Left lung (tissue), 10 donors: ENCODE results near the gene FAIM2. TPM values are rescaled to one million over a fixed set of nuclear protein-coding genes. Genes with fewer than 3 reads are reported as not detected.

ENCODE experiments used
- ATAC-seq: fragments of 200-7000 bp; cut with Tn5 transposase; one replicate; pipeline ENCODE4 v1.9.1; 2020; ENCODE audit warnings: moderate library complexity
- DNase-seq, 4 donors: peaks; one replicate each; pipeline ENCODE4 v3.0.0-alpha.2; 2013 to 2020
- H3K27ac ChIP-seq, 2 donors: fragments of 200-600 bp; sonication (generic) in 1 of 2; one replicate each; pipeline versions ENCODE4 v1.5.0 to v1.8.0; 2020 to 2021
- H3K27me3 ChIP-seq, 2 donors: fragments of 200-600 bp; sonication (generic) in 1 of 2; one replicate each; pipeline versions ENCODE4 v1.5.0 to v1.8.0; 2020 to 2021
- H3K36me3 ChIP-seq, 2 donors: fragments of 200-600 bp; sonication (generic) in 1 of 2; one replicate each; pipeline versions ENCODE4 v1.5.0 to v1.8.0; 2020 to 2021
- H3K4me1 ChIP-seq, 2 donors: fragments of 200-600 bp; one replicate each; pipeline ENCODE4 v1.8.0; 2021
- H3K4me3 ChIP-seq, 2 donors: fragments of 200-600 bp; sonication (generic) in 1 of 2; one replicate each; pipeline versions ENCODE4 v1.5.0 to v1.8.0; 2020 to 2021; ENCODE audit warnings: mild to moderate bottlenecking in 1 of 2
- H3K9me3 ChIP-seq, 2 donors: fragments of 200-600 bp; sonication (generic) in 1 of 2; one replicate each; pipeline versions ENCODE4 v1.5.0 to v1.8.0; 2020 to 2021
- CTCF ChIP-seq, 2 donors: fragments of 200-600 bp; sonication (generic) in 1 of 2; IDR thresholded peaks; one replicate each; pipeline versions ENCODE4 v1.5.0 to v1.8.0; 2021; ENCODE audit warnings: antibody characterized with exemption in 2 of 2
- intact Hi-C, 2 donors: fragments of 100-400 bp; cut with DNase I; formaldehyde crosslinking; loops; one replicate each; pipeline versions ENCODE4 v1.11.2 to v1.14.2; 2022
- polyA plus RNA-seq, 6 donors: library from polyadenylated mRNA; unstranded; fragments of 120-200 nt; gene quantifications; one replicate each; pipeline ENCODE4 v1.2.1, GENCODE V29; 2013; ENCODE audit not compliant: insufficient read length in 6 of 6
- total RNA-seq, 2 donors: library from RNA; stranded (reverse); fragmentation: NEBNext Ultra II Directional; extraction: Animal tissue kit (Norgen Biotek cat#: 25700); gene quantifications; one replicate each; pipeline ENCODE4 v1.2.1, GENCODE V29; 2021
- donor health status: DM: no; HTN: yes; CAD: no.
- donor health status: DM: no; HTN: no; CAD: no.

FAIM2 gene
- total and polyA plus RNA-seq, 8 donors, result 0.27 to 1.8 (median 0.70) TPM

GRCh38 chr12:49943625-49943960, 39.9 kb upstream of the FAIM2 start:
- Histone ChIP-seq H3K36me3 (no peaks in the 10 kb centered on the region), H3K27ac (no peak overlapping the region), H3K9me3 (no peaks in the 10 kb centered on the region), H3K27me3 (no peaks in the 10 kb centered on the region), H3K4me1 (peaks cover 3 to 8% of the 10 kb centered on the region in 2 donors), H3K4me3 (no peak overlapping the region)
- no peak for DNase-seq
- TF ChIP-seq CTCF (IDR thresholded peaks at IDR 0.05), result no peak
- no peak for ATAC-seq
- intact Hi-C loops, result loop anchor here in 1 of 2 donors (10.0 kb wide), 1 partner anchor 79 kb away; no protein-coding TSS in a partner anchor

- no peaks in the 10 kb centered on the region for H3K36me3 ChIP-seq
- no peak overlapping the region for H3K4me3 ChIP-seq
- H3K27me3 ChIP-seq, result no peaks in the 10 kb centered on the region
- no peak for TF ChIP-seq CTCF (IDR thresholded peaks at IDR 0.05)
- H3K4me1 ChIP-seq, result peaks cover 3 to 8% of the 10 kb centered on the region in 2 donors
- ATAC-seq (peak; percentile 67), DNase-seq (peak in 1 of 4 donors; percentile 69)
- intact Hi-C loops, result loop anchor here in 1 of 2 donors (10.0 kb wide), 1 partner anchor 78 kb away; no protein-coding TSS in a partner anchor
- H3K9me3 ChIP-seq, result no peaks in the 10 kb centered on the region
- H3K27ac ChIP-seq, result no peak overlapping the region
Observed at GRCh38 chr12:49942921-49943624, 39.4 kb upstream of the FAIM2 start.

DNA sequence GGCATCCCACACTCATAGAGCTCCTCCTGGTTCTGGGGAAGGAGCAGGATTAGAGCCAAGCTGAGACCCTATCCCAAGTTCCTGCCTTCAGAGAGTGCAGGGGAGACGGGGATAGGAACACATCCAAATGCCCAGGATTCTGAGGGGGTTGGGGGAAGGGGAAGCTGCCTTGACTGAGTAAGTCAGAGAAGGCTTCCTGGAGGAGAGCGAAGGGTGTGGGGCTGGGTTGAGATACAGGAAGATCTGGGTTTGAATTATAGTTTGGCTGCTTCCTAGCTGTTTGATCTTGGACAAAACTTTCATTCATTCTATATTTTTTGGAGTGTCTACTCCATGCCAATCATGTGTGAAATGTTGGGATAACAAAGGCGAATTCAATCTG, 38.8 kb upstream of the FAIM2 start:
- intact Hi-C loops, result loop anchor here in 1 of 2 donors (10.0 kb wide), 1 partner anchor 78 kb away; no protein-coding TSS in a partner anchor
- Histone ChIP-seq H3K4me3 (no peak overlapping the region), H3K36me3 (no peaks in the 10 kb centered on the region), H3K27ac (no peak overlapping the region), H3K9me3 (no peaks in the 10 kb centered on the region), H3K27me3 (no peaks in the 10 kb centered on the region), H3K4me1 (peaks cover 3 to 8% of the 10 kb centered on the region in 2 donors)
- ATAC-seq, result no peak
- no peak for TF ChIP-seq CTCF (IDR thresholded peaks at IDR 0.05)
- DNase-seq, result no peak

DNA sequence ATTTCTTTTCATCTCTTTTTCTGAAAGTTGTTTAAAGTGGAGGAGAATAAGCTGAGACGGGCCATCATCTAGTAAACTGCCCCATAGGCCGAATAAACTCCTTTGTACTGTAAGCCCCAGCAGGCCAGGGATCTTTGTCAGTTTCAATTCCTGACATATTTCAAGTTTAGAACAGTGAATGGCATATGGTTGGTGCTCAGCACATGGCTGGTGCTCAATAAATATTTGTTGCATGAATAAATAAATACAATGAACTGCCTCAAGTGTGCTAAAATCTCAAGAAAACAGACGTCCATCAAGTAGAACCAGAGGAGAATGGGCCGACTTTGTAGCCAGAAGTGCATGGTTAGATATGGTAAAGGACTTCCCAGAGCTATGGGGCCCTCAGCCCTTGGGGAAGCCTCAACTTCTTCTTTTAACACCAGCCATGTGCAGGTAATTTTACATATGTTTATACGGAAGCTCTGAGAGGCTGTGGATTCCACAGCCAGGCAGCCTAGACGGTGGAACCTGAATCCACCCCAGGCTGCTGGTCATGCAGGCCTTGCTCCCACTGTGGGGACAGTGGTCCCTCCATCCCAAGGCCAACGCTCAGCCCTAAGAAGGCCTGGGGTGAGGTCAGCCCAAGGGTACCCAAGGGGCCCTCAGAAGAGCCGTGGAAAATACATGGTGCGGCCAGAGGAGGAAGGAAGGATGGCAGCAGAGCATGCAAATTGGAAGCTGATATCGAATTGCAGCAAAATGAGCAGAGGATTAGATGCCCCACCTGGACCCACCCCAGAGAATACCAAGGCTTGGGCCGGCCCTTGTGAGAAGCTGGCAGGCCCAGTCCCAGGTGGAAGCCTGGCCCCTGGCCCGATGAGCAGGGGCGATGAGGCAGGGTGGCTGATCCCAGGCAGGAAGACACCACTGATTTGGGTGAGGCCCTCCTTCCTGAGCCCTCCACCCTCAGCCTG, 38.1 kb upstream of the FAIM2 start:
- no peak overlapping the region for H3K27ac ChIP-seq
- ATAC-seq (no peak), DNase-seq (peak in 1 of 4 donors; percentile 53)
- peaks cover 3 to 8% of the 10 kb centered on the region in 2 donors for H3K4me1 ChIP-seq
- no peaks in the 10 kb centered on the region for H3K9me3 ChIP-seq
- no peak for TF ChIP-seq CTCF (IDR thresholded peaks at IDR 0.05)
- no peak overlapping the region for H3K4me3 ChIP-seq
- intact Hi-C loops, result loop anchor here in 1 of 2 donors (10.0 kb wide), 1 partner anchor 77 kb away; no protein-coding TSS in a partner anchor
- no peaks in the 10 kb centered on the region for H3K27me3 ChIP-seq
- H3K36me3 ChIP-seq, result no peaks in the 10 kb centered on the region

DNA sequence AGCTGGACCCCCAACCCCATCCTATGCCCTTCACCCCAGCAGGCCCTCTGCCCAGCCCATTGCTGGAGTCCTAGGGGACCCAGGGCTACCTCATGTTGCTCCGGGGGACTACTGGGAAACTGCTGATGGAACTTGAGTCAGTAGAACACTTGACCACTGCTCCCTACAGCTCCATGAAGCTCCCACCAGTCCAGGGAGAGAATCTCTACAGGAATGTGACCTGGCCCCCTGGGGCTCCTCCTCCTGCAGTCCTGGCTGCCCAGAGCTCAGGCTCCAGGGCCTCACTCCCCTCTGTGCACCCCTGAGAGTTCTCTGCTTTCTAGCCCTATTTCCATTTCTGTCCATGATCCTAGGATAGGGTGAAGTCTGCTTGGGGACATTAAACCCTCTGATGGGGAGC, 36.0 kb upstream of the FAIM2 start:
- TF ChIP-seq CTCF (IDR thresholded peaks at IDR 0.05), result no peak
- no peak for DNase-seq
- Histone ChIP-seq H3K9me3 (no peaks in the 10 kb centered on the region), H3K4me3 (no peak overlapping the region), H3K36me3 (no peaks in the 10 kb centered on the region), H3K27ac (no peak overlapping the region), H3K27me3 (no peaks in the 10 kb centered on the region), H3K4me1 (no peaks in the 10 kb centered on the region)
- ATAC-seq, result no peak
- intact Hi-C loops, result loop anchor here in 1 of 2 donors (10.0 kb wide), 1 partner anchor 75 kb away; no protein-coding TSS in a partner anchor
